HG02840 (cell line): ENCODE data around the gene NID1.
"Not testable (repeated sequence)": the region's sequence is repeated elsewhere in the genome, so short reads cannot be mapped to it uniquely, and the experiment has no call there.

Source experiments
- ATAC-seq: cut with Tn5 transposase; IDR thresholded peaks from one replicate; pipeline ENCODE4 v1.9.1; 2021; ENCODE audit warnings: mild to moderate bottlenecking, moderate library complexity, moderate number of reproducible peaks; ENCODE audit not compliant: unreplicated experiment, low FRiP score

NID1 gene

DNA sequence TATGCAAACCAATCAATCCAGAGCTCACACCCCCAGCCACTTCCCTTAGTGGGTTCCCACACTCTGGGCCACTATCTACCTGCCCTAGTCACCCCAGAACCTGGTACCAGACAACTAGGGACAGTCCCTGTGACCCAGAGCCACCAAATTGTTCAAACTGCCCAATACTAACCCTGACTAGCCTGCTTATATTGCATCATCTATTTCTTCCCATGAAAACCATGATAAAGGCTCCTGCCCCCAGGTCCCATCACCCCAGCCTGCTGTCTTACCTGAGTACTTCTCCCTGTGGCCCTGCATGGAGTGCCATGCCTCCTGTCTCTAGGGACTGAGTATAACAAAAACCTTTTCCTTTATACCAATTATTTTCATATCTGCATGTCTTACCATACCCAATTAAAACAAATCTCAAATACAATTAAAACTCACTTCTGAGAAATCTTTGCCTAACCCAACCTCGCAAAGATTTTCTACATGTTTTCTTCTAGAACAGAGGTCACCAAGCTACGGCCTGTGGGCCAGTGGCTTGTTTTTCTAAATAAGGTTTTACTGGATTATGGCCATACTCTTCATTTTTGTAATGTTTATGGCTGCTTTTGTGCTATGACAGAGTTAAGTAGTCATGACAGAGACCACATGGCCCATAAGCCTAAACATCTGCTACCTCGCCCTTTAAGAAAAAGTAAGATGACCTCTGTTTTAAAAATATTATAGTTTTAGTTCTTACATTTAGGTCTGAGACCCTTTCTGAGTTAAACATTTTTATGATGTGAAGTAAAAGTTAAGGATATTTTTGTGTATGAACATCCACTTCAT lies 31.0 kb upstream of the NID1 start:
- ATAC-seq, result no peak

DNA sequence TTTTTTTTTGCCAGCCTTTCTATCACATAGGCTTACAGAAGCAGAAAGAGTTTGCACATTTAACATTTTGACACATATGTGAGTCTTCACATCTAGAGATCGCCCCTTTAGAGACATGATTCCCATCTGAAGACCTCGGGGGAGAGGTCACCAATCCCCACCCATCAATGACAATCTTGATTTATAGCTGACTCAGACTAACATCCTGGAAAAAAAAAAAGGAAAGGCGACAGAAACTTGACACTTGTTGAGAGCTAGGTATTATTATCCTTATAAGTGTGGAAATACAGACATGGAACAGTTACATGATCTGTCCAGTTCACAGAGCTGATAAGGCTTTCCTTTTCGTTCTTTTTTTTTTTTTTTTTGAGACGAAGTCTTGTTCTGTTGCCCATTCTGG lies 28.0 kb upstream of the NID1 start:
- ATAC-seq, result no peak

DNA sequence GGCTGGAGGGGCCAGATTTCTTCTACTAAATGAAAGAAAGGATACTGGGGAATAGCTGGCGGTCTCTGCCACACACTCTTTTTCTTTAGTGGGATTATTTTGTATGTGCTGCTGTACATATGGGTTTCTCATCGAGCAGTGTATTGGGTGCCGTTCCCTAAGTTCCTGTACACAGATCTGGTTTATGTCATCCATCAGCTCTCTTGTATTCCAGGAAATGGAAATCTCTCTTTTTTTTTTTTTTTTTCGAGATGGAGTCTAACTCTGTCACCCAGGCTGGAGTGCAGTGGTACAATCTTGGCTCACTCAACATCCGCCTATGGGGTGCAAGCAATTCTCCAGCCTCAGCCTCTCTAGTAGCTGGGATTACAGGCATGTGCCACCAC lies 27.0 kb upstream of the NID1 start:
- ATAC-seq, result no peak

DNA sequence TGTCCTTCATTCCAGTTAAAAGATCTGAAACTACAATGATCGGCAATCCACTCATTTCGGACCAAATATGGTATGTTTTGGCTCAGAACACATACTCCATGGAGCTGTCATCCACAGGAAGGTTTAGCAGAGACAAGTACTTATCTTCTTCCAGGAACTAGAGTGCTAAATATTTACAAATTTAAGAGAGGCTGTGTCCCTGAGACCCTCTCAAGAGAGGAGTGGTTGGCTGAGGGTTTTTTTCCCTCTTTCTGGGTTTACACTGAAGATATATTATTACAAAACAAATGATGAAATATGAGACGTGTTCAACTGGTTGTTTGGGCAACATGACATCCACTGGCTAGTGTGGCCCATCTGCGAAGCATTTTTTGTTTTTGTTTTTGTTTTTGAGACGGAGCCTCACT lies 25.9 kb upstream of the NID1 start:
- no peak for ATAC-seq

DNA sequence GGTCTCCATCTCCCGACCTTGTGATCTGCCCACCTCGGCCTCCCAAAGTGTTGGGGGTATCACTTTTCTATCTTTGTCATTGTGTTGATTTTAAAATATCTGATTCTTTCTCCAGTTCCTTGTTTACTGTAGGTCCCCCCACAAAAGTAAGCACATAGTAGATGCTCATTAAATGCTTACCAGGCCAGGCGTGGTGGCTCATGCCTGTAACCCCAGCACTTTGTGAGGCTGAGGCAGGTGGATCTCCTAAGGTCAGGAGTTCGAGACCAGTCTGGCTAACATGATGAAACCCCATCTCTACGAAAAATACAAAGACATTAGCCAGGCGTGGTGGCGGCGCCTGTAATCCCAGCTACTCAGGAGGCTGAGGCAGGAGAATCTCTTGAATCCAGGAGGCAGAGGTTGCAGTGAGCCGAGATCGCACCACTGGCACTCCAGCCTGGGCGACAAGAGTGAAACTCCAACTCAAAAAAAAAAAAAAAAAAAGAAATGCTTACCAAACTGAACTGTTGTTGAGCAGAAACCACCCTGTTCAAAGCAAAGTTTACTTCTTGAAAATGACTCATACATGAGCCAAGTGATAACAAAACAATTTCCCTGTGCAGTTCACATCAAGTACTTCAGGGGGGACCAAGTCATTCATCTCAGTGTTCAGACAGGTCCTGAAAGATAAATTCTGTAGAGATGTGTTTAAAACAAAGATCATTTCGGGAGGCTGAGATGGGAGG lies 24.3 kb upstream of the NID1 start:
- ATAC-seq, result no peak

DNA sequence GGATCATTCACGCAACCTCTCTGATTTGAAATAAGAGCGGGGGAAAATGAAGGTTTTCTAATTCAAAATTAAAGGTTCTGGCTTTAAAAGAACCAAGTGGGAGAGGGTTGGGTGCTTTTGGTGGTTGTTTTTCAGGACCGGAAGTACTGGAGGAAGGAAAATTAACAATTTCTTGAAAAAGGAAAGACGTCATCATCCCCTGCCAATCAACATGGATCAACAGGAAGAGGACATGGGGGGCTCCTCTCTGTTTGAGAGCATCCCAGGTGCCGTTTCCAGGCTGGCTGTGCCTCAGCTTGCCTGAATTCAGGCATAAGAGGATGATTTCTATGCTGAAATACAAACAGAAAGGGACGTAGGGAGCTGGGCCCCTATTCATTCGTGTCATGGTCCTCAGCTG lies 21.6 kb upstream of the NID1 start:
- ATAC-seq, result no peak

DNA sequence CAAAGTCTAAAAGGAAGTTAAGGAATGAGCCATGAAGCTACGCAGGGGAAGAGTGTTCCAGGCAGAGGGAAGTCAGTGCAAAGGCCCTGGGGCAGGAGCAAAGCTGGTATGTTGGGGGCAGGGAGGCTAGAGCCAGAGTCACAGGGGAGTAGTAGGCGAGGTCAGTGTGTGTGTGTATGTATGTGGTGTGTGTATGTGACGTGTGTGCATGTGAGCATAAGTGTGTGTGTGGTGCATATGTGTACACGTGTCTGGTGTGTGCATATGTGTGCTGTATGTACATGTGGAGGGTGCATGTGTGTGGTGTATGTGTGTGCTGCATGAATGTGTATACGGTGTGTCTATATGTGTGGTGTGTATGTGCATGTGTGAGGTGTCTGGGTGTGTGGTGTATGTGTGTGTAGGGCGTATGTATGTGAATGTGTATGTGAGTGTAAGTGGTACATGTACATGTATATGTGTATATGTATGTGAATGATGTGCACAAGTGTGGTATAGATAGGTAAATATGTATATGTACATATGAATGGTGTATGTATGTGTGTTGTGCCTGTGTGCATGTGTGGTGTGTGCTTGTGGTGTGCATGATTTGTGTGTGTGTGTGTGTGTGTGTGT lies 20.8 kb upstream of the NID1 start:
- ATAC-seq, result no peak

DNA sequence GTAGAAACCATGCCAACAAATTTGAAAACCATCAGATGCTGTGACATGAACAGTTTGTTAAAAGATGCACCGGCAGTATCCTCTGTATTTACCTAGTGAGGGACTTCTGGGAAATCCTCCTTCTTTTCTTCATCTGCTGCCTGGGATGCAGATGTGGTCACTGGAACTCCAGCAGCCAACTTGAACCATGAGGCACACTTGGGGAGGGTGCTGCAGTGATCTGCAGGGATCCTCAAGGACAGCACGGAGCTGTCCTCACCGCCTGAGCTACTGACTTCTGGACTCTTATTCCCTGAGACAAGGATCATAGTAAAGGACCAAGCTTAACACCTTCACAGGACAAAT lies 19.5 kb upstream of the NID1 start:
- ATAC-seq, result no peak

DNA sequence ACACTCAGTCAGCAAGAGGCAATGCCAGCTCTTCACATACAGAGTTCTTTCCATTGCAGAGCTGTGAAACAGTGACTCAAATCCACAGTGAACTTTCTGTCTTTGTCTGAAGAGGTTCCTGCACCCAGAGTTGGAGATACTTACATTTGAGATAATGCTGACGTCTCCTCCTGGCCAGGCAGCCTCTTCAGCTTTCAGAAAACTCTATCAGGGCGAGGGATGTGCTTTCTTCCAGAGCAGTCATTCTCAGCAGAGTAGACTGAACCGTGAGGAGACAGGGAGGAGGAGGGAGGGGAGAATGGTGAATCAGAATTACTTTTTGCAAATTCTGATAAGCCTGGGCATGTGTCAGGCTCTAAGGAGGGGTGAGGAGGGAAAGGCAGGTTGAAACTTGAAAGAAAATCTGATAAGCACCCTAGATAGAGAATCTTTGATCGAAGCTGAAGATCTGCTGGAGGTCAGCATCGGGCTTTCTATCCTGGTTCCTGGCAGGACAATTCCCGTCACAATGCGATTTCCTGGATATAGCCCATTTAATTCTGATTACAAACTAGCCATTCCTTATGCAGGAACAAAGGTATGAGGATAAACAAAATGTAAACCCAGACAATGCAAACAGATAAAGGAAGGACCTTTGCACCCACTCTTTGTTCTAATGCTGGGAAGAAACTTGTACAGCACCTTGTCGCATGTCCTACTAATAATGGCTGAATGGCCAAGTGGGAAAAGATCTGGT lies 18.9 kb upstream of the NID1 start:
- no peak for ATAC-seq

DNA sequence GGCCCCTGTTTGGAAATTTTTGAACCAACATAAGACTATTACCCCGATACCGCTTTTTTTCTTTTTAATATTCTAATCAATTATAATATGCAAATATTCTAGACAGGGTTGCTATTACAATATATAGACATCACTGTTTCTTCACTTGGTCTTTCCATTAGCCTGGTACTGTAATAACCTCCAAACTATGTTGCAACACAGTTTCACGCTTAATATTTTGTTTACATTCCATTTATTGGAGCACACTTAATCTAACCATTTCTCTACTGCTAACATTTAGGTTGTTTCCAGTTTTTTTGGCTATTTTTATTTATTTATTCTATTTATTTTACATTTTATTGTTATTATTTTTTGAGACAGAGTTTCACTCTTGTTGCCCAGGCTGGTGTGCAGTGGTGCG lies 17.6 kb upstream of the NID1 start:
- no peak for ATAC-seq

DNA sequence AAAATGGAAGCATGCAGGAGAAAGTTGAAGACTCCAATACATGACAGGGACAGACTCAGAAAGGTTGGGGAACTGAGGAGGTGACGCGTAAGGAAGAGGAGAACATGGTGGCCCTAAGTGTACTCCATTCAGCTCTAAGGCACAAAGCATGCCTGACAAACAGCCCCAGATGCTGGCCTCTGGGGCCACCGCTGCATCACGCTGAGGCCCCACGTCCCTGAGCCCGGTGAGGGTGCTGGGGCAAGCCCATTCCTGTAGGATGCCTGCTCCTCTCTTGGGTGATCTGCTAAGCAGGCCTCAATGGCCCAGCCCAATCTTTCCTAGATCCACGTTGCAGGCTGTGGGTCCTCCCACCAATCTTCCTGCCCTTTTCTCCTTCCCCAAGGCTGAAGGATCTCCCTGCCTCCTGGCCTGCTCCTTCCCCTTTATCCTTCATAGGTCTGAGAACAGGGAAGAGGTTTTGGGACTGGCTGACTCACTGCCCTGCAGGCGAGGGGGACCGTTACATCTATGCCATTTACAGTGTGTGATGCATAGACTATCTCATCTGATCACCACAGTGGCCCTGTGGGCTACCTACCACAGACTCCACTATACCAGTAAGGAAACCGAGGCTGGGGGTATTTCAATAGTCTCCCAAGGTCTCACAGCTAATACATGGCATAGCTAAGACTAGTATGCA lies 16.8 kb upstream of the NID1 start:
- no peak for ATAC-seq

DNA sequence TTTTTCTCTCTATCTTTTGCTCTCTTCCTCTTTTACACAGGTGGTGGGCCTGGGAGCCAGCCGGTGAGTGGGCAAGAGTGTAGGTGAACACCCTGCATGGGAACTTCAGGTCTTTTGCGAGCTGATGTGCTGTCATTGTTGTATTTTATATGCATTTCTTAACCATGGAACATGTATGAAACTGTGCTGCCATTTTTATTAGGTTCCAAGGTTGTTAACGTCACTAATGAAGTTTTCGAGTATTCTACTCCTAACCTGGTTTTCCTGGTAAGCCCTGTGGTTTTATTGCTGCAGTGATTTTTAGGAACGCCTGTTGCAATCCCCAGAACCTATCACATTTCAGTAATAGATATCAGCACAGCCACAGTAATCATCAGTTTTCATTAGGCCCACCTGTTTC lies 14.8 kb upstream of the NID1 start:
- no peak for ATAC-seq

DNA sequence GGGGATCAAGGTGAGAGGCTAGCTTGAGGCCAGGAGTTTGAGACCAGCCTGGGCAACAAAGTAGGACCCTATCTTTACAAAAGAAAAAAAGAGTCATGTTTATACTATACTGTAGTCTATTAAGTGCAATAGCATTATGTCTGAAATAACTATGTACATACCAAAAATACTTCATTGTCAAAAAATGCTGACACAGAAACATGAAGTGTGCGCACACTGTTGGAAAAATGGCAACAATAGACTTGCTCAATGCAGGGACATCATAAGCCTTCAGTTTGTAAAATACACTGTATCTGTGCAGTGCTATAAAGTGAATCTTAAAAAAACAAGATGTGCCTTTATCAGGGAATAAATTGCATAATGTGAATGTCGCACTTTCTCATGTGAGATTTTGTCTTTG lies 14.1 kb upstream of the NID1 start:
- ATAC-seq, result no peak

DNA sequence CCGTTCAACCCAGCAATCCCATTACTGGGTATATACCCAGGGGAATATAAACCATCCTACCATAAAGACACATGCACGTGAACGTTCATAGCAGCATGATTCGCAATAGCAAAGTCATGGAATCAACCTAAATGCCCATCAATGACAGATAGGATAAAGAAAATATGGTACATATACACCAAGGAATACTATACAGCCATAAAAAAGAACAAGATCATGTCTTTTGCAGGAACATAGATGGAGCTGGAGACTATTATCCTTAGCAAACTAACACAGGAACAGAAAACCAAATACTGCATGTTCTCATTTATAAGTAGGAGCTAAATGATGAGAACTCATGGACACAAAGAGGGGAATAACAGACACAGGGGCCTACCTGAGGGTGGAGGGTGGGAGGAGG lies 13.2 kb upstream of the NID1 start:
- ATAC-seq, result not testable (repeated sequence)

DNA sequence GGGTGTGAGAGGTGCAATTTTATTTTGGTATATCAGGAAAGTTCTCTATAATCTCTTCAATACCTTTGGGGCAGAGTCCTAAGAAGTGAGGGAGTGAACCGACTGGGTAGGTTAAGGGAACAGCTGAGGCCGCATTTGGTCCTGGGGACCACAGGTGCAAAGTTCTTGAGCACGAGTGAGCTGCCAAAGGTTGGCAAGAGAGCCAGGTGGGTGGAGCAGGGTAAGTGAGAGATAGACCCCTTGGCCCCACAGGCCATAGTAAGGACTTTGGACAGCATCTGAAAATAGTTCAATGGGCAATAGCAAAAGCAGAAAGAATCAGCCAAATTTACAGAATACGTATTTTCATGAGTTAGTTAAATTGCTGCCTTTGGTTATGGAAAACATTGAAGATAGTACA lies 11.0 kb upstream of the NID1 start:
- ATAC-seq, result no peak

DNA sequence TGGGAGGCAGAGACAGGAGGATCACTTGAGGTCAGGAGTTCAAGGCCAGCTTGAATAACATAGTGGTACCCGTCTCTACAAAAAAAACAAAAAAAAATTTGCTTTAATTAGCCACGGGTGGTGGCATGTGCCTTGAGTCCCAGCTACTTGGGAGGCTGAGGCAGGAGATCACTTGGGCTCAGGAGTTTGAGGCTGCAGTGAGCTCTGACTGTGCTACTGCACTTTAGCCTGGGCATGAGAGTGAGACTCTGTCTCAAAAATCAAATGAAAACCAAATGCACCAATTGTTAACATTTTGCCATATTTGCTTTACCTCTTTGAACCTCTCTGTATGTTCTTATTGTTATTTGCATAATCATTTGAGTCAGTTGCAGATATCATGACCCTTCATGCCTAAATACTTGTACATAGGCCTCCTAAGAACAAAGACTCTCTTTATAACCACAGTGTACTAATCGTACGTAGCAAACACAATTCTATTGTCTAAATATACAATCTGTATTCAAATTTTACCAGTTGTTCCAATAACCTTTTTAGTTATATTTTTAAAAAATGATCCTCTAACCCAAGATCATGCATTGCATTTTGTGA lies 8.5 kb upstream of the NID1 start:
- ATAC-seq, result no peak

DNA sequence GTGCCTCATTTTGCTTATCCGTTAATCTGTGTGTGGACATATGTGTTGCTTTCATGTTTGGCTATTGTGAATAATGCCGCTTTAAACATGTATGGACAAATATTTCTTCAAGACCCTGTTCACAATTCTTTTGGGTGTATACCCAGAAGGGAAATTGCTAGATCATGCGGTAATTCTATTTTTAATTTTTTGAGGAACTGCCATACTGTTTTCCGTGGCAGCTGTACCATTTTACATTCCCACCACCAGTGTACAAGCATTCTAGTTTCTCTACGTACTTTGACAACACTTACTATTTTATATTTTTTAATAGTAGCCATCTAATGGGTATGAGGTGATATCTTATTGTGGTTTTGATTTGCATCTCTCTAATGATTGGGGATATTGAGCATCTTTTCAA lies 7.1 kb upstream of the NID1 start:
- ATAC-seq, result no peak

DNA sequence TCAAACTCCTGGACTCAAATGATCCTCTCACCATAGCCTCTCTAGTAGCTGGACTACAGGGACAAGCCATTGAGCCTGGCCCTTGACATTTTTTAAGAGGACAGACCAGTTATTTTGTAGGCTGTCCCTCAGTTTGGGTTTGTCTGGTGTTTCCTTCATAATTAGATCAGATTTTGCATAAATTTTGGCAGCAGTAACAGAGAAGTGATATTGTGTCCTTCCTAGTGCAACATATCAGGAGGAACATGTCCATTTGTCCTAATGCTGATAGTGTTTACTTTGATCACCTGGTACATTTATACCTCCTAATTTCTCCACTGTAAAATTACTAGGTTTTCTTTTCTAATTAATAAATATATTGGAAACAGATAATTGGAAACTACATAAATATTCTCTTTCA lies 5.9 kb upstream of the NID1 start:
- ATAC-seq, result no peak

DNA sequence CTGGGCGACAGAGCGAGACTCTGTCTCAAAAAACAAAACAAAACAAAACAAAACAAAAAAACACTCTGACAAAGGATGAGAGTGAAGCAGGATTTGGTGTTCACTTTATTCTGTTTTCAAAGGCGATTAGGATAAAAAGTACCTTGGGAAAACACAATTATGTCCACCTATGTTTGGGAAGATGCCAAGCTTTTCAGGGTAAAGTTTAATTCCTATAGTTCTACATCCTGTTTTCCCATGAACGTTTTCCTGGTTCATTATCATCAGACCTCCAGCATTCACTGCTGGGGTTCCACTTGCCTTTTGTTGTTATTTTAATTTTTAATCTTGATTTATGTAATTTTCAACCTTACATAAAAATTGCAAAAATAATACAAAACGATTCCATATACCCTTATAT lies 4.9 kb upstream of the NID1 start:
- ATAC-seq, result no peak

DNA sequence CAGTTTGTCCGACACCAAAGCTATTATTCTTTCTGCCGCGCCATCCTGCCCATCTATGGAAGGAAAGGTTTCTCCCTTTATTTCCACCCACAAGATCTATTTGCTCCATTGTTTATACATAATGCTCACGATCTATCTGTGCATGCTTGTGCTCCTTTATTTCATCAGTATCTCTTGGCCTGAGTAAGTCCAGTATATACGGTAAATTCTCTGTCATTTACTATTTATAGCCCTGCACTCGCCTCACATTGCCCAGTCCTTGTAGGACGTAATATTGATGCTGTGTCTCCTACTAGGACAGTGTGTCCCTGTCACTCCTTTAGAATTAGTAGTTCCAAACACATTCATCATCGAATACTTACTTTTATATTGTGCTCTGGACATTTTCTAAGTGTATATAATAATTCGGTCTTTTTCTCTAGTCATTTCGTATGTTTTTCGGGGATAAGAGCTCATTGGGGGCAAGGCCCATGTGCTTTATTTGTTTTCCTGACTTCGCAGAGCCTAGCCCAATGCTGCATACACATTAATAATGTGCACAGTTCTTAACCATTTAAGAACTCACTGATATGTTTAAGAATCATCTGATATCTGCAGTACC lies 3.1 kb upstream of the NID1 start:
- ATAC-seq, result no peak
